Endothelial cell of umbilical vein (primary cell): ENCODE data around the gene VCAN. TPM values are rescaled to one million over a fixed set of nuclear protein-coding genes. Genes with fewer than 3 reads are reported as not detected.

Experiments used
- BruUV-seq: library from RNA; stranded (reverse); fragments of 400-500 nt; replicated peaks from 2 replicates; lab custom pipeline; 2021; lab: Mats Ljungman, UMichigan
- CTCF ChIA-PET: fragments of 300-600, 350-600 bp; sonication (Branson Sonifier 250); formaldehyde crosslinking; loops from one replicate; lab custom pipeline; 2021; ENCODE audit warnings: antibody characterized with exemption, inconsistent platforms; lab: Charles Lee
- POLR2A ChIA-PET: fragments of 300-600, 350-600 bp; sonication (Branson Sonifier 250); formaldehyde crosslinking; loops from one replicate; lab custom pipeline; 2021; ENCODE audit warnings: antibody characterized with exemption, inconsistent platforms; lab: Charles Lee
- DNase-seq: peaks from one replicate; pipeline ENCODE4 v3.0.0-alpha.2; 2011; ENCODE audit warnings: low read depth, low spot score
- FAIRE-seq: peaks from 2 replicates; lab custom pipeline; 2011; peaks lifted over from hg19 to GRCh38; lab: Jason Lieb, UNC
- H2AFZ ChIP-seq: 2 replicates; pipeline ENCODE4 v1.6.0; 2012; ENCODE audit warnings: low read depth, low read length, control low read depth, inconsistent platforms
- H3K27ac ChIP-seq: 2 replicates; pipeline ENCODE4 v1.5.1; 2011; ENCODE audit warnings: low read depth, mild to moderate bottlenecking, control low read depth, low read length, moderate library complexity; ENCODE audit not compliant: insufficient read depth
- H3K27me3 ChIP-seq, 2 experiments: 2 replicates each; pipeline versions ENCODE4 v1.6.0 to v1.6.1; 2011; ENCODE audit warnings: low read length in 2 of 2, mixed read lengths in 1 of 2; ENCODE audit not compliant: control insufficient read depth in 2 of 2, insufficient read depth in 2 of 2
- H3K36me3 ChIP-seq, 2 experiments: 2 replicates in 1 of 2; 3 replicates in 1 of 2; pipeline ENCODE4 v1.5.1; 2011; ENCODE audit warnings: low read length in 2 of 2, mild to moderate bottlenecking in 1 of 2, moderate library complexity in 1 of 2; ENCODE audit not compliant: control insufficient read depth in 2 of 2, insufficient read depth in 2 of 2; ENCODE audit errors: extremely low read depth in 1 of 2
- H3K4me1 ChIP-seq: 3 replicates; pipeline ENCODE4 v1.5.1; 2011; ENCODE audit warnings: mild to moderate bottlenecking, low read length; ENCODE audit not compliant: control insufficient read depth, insufficient read depth; ENCODE audit errors: extremely low read depth
- H3K4me2 ChIP-seq: 2 replicates; pipeline ENCODE4 v1.6.1; 2011; ENCODE audit warnings: low read length, control low read depth, mixed read lengths; ENCODE audit not compliant: insufficient read depth
- H3K4me3 ChIP-seq, 3 experiments: fragments of 200-600 bp in 1 of 3; sonication (generic), shearing (Covaris generic) in 1 of 3; replicated peaks in 1 of 3; 2 replicates each; pipeline ENCODE4 v1.5.1; 2011 to 2016; ENCODE audit warnings: control low read depth in 3 of 3, low read length in 3 of 3, mild to moderate bottlenecking in 2 of 3, inconsistent platforms in 1 of 3, low read depth in 1 of 3, moderate library complexity in 1 of 3; ENCODE audit not compliant: insufficient read depth in 1 of 3
- H3K79me2 ChIP-seq: 2 replicates; pipeline ENCODE4 v1.6.0; 2012; ENCODE audit warnings: low read length, inconsistent platforms; ENCODE audit not compliant: control insufficient read depth, insufficient read depth
- H3K9ac ChIP-seq: replicated peaks from 2 replicates; pipeline ENCODE3; 2011; ENCODE audit warnings: low read length, control low read depth; ENCODE audit not compliant: insufficient read depth; ENCODE audit errors: extremely low read depth
- H3K9me1 ChIP-seq: replicated peaks from 3 replicates; pipeline ENCODE4 v1.6.0; 2011; ENCODE audit warnings: mild to moderate bottlenecking, low read length; ENCODE audit not compliant: control insufficient read depth, insufficient read depth; ENCODE audit errors: extremely low read depth
- H3K9me3 ChIP-seq: replicated peaks from 2 replicates; pipeline ENCODE4 v1.5.1; 2012; ENCODE audit warnings: low read length, inconsistent platforms; ENCODE audit not compliant: control insufficient read depth, insufficient read depth
- H4K20me1 ChIP-seq: replicated peaks from 2 replicates; pipeline ENCODE3; 2011; ENCODE audit warnings: mild to moderate bottlenecking, low read length; ENCODE audit not compliant: control insufficient read depth, insufficient read depth; ENCODE audit errors: extremely low read depth
- EZH2 ChIP-seq: IDR thresholded peaks from 2 replicates; pipeline ENCODE4 v1.6.1; 2012; ENCODE audit warnings: borderline replicate concordance, low read depth, mild to moderate bottlenecking, moderate library complexity, low read length, inconsistent platforms; ENCODE audit not compliant: severe bottlenecking
- FOS ChIP-seq: IDR thresholded peaks from 2 replicates; pipeline ENCODE4 v1.6.1; 2011; ENCODE audit warnings: mild to moderate bottlenecking, low read length, moderate library complexity, borderline replicate concordance; ENCODE audit not compliant: insufficient read depth
- GATA2 ChIP-seq: IDR thresholded peaks from 2 replicates; pipeline ENCODE4 v1.7.0; 2011; ENCODE audit warnings: low read depth, mild to moderate bottlenecking, moderate library complexity, mixed read lengths, low read length; ENCODE audit not compliant: insufficient read length, insufficient read depth
- JUN ChIP-seq: IDR thresholded peaks from 2 replicates; pipeline ENCODE4 v1.6.1; 2011; ENCODE audit warnings: borderline replicate concordance, low read depth; ENCODE audit not compliant: insufficient read length, insufficient read depth
- MYC ChIP-seq: IDR thresholded peaks from one replicate; pipeline ENCODE4 v1.6.1; 2011; ENCODE audit warnings: mild to moderate bottlenecking, low read depth, low read length
- POLR2A ChIP-seq: IDR thresholded peaks from 2 replicates; pipeline ENCODE4 v1.6.1; 2012; ENCODE audit warnings: low read depth, mild to moderate bottlenecking, control low read depth, low read length
- POLR2AphosphoS5 ChIP-seq: IDR thresholded peaks from 2 replicates; pipeline ENCODE4 v1.6.1; 2012; ENCODE audit warnings: low read depth, mild to moderate bottlenecking, control low read depth, low read length, moderate library complexity; ENCODE audit not compliant: insufficient read depth
- dilution Hi-C: fragments of 300-500 bp; cut with MboI; formaldehyde crosslinking; loops from one replicate; pipeline ENCODE4 v1.15.0; 2019; ENCODE audit warnings: low sequenced_read_pairs; ENCODE audit not compliant: extremely low pct_ligation_motif_present
- intact Hi-C: fragments of 100-400 bp; cut with micrococcal nuclease; formaldehyde crosslinking; loops from one replicate; pipeline ENCODE4 v1.10.0; 2022
- polyA plus RNA-seq, 4 experiments: library from polyadenylated mRNA; depleted of rRNA in 3 of 4; stranded (reverse) in 3 of 4; unstranded in 1 of 4; fragments of >200 nt; gene quantifications; 2 replicates each; pipeline versions ENCODE4 v1.2.1 to v1.2.3, GENCODE V29; 2011 to 2012; ENCODE audit warnings: missing spikeins in 1 of 4
- total RNA-seq: library from RNA; stranded (reverse); gene quantifications from 2 replicates; pipeline ENCODE4 v1.2.3, GENCODE V29; 2021
- TF ChIP-seq, protein P1 (sequence below), 2 donors: IDR thresholded peaks; 1 replicate in 1 of 2; 2 replicates in 1 of 2; pipeline ENCODE4 v1.5.1; 2011; ENCODE audit warnings: low read length in 2 of 2, mild to moderate bottlenecking in 2 of 2, moderate library complexity in 2 of 2, control low read depth in 1 of 2, inconsistent platforms in 1 of 2, low read depth in 1 of 2; ENCODE audit not compliant: insufficient read depth in 1 of 2; ENCODE audit errors: extremely low read depth in 1 of 2
- TF ChIP-seq, protein P2 (sequence below): IDR thresholded peaks from 2 replicates; pipeline ENCODE4 v1.6.1; 2011; ENCODE audit not compliant: insufficient read depth, insufficient read length

The VCAN gene
- total and polyA plus RNA-seq, 2 donors (not counting 3 experiments of a cell fraction or from before 2014, with no cell fraction given) = 0.35 to 1.2 TPM

DNA sequence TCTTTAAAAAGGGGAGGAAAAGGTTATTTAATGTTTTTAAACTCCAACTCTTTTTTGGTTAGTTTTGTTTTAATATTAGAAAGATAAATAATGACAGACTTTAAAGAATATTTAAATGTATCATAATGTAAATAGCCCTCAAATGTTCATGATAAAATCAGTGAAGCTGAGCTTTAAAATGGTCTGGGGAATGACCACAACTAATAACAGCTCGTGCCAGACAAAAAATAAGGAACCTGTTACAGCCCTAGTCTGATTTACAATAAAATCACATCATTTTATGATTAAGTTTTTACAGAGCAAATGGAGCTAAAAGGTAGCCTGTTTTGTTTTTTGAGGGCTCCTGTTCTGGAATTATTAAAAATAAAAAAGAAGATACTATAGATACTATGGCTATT, 46.1 kb downstream of the VCAN start:
- no peak overlapping the region for H3K27ac ChIP-seq
- BruUV-seq = no TSS peak
- peaks cover 0 to 2% of the 10 kb centered on the region in 2 experiments for H3K27me3 ChIP-seq
- dilution Hi-C loops (no loop called here), intact Hi-C loops (no loop called here)
- no peak overlapping the region for H3K4me3 ChIP-seq
- H3K36me3 ChIP-seq = no peaks in the 10 kb centered on the region
- no peaks in the 10 kb centered on the region for H3K79me2 ChIP-seq
- no peaks in the 10 kb centered on the region for H4K20me1 ChIP-seq
- H3K4me1 ChIP-seq = no peaks in the 10 kb centered on the region
- no peak for FAIRE-seq
- no peak for TF ChIP-seq FOS
- no peak for TF ChIP-seq POLR2AphosphoS5
- no peak for TF ChIP-seq GATA2
- TF ChIP-seq POLR2A = no peak
- no peak for TF ChIP-seq MYC
- TF ChIP-seq, protein P1, sequence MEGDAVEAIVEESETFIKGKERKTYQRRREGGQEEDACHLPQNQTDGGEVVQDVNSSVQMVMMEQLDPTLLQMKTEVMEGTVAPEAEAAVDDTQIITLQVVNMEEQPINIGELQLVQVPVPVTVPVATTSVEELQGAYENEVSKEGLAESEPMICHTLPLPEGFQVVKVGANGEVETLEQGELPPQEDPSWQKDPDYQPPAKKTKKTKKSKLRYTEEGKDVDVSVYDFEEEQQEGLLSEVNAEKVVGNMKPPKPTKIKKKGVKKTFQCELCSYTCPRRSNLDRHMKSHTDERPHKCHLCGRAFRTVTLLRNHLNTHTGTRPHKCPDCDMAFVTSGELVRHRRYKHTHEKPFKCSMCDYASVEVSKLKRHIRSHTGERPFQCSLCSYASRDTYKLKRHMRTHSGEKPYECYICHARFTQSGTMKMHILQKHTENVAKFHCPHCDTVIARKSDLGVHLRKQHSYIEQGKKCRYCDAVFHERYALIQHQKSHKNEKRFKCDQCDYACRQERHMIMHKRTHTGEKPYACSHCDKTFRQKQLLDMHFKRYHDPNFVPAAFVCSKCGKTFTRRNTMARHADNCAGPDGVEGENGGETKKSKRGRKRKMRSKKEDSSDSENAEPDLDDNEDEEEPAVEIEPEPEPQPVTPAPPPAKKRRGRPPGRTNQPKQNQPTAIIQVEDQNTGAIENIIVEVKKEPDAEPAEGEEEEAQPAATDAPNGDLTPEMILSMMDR (IDR thresholded peaks at IDR 0.05; ENCODE audit: extremely low read depth in 1 of 2, insufficient read depth in 1 of 2, low read depth in 1 of 2, low read length in 2 of 2) = no peak
- no peak for TF ChIP-seq EZH2
- TF ChIP-seq JUN = no peak
- TF ChIP-seq, protein P2, sequence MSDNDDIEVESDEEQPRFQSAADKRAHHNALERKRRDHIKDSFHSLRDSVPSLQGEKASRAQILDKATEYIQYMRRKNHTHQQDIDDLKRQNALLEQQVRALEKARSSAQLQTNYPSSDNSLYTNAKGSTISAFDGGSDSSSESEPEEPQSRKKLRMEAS = no peak
- H3K9me3 ChIP-seq = no peaks in the 10 kb centered on the region
- DNase-seq = no peak
- peaks cover 2% of the 10 kb centered on the region for H3K9me1 ChIP-seq
- ChIA-PET CTCF (no interaction called here), POLR2A (no interaction called here)
- no peak overlapping the region for H3K9ac ChIP-seq
- H3K4me2 ChIP-seq = no peak overlapping the region
- H2AFZ ChIP-seq = no peak overlapping the region
